ENCODE measurements around the gene MDFIC2. TPM values are rescaled to one million over a fixed set of nuclear protein-coding genes. Genes with fewer than 3 reads are reported as not detected.

MDFIC2 gene
- total RNA-seq, 1 donor = not detected

GRCh38 chr3:70179111-70179510 is 133.3 kb downstream of the MDFIC2 start:
- no peak for TF ChIP-seq CTCF (IDR thresholded peaks at IDR 0.05; ENCODE audit: insufficient read depth, low read length)
- no peak for DNase-seq (ENCODE audit: low read depth)
- no peak overlapping the region for H3K4me3 ChIP-seq (ENCODE audit: low read depth, low read length)

DNA sequence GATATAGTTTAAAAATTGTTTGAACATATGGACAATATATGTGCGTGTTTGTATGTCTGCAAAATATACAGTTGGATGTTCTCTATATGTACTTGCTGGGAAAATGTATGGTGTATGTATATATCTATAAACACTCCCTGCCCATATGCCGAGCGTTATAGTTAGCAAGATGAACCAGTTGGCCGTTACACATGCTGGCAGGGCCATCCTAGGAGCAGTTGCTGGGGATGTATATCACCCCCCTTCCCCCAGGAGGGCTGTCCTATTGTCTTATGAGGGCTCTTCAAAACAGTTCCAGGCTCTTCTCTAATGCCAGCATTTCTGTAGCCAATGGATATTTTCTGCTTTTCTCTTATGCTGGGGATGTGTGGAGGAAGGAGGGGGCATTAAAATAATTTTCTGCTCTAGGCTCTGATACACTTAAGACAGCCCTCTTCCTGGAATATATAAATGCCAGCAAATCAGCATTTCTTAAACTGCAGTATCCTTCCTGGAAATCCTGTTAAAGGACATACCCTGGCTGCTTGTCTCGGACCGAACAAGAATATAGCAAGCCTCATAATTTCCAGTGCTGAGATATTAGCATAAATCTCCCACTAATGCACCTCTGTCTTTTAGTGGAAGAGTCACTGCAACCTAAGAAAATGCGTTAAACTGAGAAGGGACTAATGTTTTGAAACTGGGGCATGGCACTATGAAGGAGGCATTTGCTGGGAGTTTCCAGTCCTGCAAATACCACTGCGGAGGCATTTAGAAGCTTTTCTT is 134.4 kb downstream of the MDFIC2 start:
- no peak overlapping the region for H3K4me3 ChIP-seq (ENCODE audit: low read depth, low read length)
- no peak for TF ChIP-seq CTCF (IDR thresholded peaks at IDR 0.05; ENCODE audit: insufficient read depth, low read length)
- no peak for DNase-seq (ENCODE audit: low read depth)

DNA sequence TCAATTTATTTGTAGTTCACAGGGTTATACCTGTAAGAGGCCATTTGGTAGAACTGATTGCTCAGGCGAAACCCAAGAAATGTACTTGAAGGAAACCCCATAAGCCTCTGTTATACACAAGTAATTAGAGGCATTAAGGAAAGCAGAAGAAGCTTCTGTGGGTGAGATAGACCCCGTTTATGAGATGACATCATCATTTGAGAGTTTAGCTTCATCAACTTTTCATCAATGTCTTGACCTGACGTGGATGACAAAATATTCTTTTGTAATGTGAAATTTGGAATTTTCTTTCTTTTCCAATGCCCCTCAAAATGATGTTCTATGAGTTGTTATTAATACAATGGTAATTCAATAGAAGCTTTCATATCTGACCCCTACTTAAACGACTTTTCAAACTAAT is 136.2 kb downstream of the MDFIC2 start:
- H3K4me3 ChIP-seq (ENCODE audit: low read depth, low read length) = no peak overlapping the region
- no peak for DNase-seq (ENCODE audit: low read depth)
- no peak for TF ChIP-seq CTCF (IDR thresholded peaks at IDR 0.05; ENCODE audit: insufficient read depth, low read length)

- DNase-seq (ENCODE audit: low read depth) = no peak
- no peak overlapping the region for H3K4me3 ChIP-seq (ENCODE audit: low read depth, low read length)
- TF ChIP-seq CTCF (IDR thresholded peaks at IDR 0.05; ENCODE audit: insufficient read depth, low read length) = no peak
Measured at GRCh38 chr3:70156808-70157207, 155.6 kb downstream of the MDFIC2 start.

GRCh38 chr3:70150599-70150998 is 161.8 kb downstream of the MDFIC2 start:
- no peak for DNase-seq (ENCODE audit: low read depth)
- H3K4me3 ChIP-seq (ENCODE audit: low read depth, low read length) = no peak overlapping the region
- no peak for TF ChIP-seq CTCF (IDR thresholded peaks at IDR 0.05; ENCODE audit: insufficient read depth, low read length)

DNA sequence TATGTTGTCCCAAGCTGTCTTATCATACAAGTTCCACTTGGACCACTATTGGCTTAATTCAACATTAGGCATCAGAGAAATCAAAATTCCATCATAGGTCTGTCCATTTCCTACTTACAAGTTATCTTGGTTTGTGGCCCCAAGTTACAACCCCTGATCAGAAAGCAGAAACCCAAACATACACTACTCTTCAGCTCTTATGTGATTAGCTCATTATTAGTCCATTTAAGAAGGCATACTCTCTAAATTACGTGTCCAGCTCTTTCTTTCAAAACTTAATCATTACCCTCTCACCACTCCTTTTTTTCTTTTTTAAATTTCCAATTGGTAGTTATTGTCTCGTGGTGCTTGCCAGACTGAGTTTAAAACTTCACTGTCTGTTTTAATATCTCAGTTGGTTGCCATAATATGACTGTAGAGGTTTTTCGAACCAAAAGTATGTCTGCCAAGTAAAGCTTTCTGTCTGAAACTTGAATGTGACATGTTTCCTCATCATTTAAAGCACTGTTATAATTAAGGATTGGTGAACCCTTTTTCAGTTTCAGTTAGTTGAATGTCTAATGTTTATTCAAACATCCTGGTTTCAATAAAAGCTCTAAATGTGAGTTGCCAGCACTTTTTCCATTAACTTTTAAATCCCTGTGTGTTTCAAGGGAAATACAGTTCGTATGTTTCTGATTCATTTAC is 162.6 kb downstream of the MDFIC2 start:
- H3K4me3 ChIP-seq (ENCODE audit: low read depth, low read length) = no peak overlapping the region
- TF ChIP-seq CTCF (IDR thresholded peaks at IDR 0.05; ENCODE audit: insufficient read depth, low read length) = no peak
- no peak for DNase-seq (ENCODE audit: low read depth)
